IMR-90 (cell line): Measurements from ENCODE around the gene RPS3A. TPM values are rescaled to one million over a fixed set of nuclear protein-coding genes. Genes with fewer than 3 reads are reported as not detected.

Source experiments
- ATAC-seq: fragments of 200-7000 bp; cut with Tn5 transposase; 2 replicates; pipeline ENCODE4 v1.9.1; 2020; ENCODE audit warnings: low read depth, mild to moderate bottlenecking, moderate library complexity
- BruUV-seq: library from RNA; stranded (reverse); fragments of 400-500 nt; replicated peaks from 2 replicates; lab custom pipeline; 2021; lab: Mats Ljungman, UMichigan
- CTCF ChIA-PET: fragments of 300-600 bp; formaldehyde crosslinking; extraction: SDS; loops from one replicate; lab custom pipeline; 2021; ENCODE audit warnings: antibody characterized with exemption; lab: Yijun Ruan, JAX
- POLR2A ChIA-PET: fragments of 300-600 bp; sonication (Branson Sonifier 250); formaldehyde crosslinking; loops from one replicate; lab custom pipeline; 2022; ENCODE audit warnings: antibody characterized with exemption; ENCODE audit not compliant: unreplicated experiment; lab: Charles Lee
- DNase-seq: peaks from one replicate; pipeline ENCODE4 v3.0.0; 2013
- H2AFZ ChIP-seq: replicated peaks from 2 replicates; pipeline ENCODE3; 2013; ENCODE audit warnings: low read length, mild to moderate bottlenecking; ENCODE audit not compliant: poor library complexity
- H2AK5ac ChIP-seq: 2 replicates; pipeline ENCODE4 v1.6.1; 2013; ENCODE audit warnings: low read depth, low read length, inconsistent platforms
- H2AK9ac ChIP-seq: replicated peaks from 2 replicates; pipeline ENCODE3; 2013; ENCODE audit warnings: mild to moderate bottlenecking, low read depth, low read length, moderate library complexity; ENCODE audit not compliant: poor library complexity
- H2BK120ac ChIP-seq: 2 replicates; pipeline ENCODE4 v1.6.1; 2013; ENCODE audit warnings: low read depth, low read length, inconsistent platforms
- H2BK15ac ChIP-seq: 3 replicates; pipeline ENCODE4 v1.6.1; 2013; ENCODE audit warnings: low read depth, low read length, inconsistent platforms
- H2BK20ac ChIP-seq: 2 replicates; pipeline ENCODE4 v1.6.1; 2013; ENCODE audit warnings: low read depth, mild to moderate bottlenecking, inconsistent platforms, low read length, moderate library complexity
- H2BK5ac ChIP-seq: 2 replicates; pipeline ENCODE4 v1.6.1; 2013; ENCODE audit warnings: mild to moderate bottlenecking, low read depth, low read length, inconsistent platforms; ENCODE audit not compliant: poor library complexity, severe bottlenecking
- H3K14ac ChIP-seq: replicated peaks from 2 replicates; pipeline ENCODE4 v1.6.1; 2013; ENCODE audit warnings: low read depth, low read length, inconsistent platforms
- H3K18ac ChIP-seq: 2 replicates; pipeline ENCODE4 v1.6.1; 2013; ENCODE audit warnings: low read depth, low read length, control low read depth
- H3K23ac ChIP-seq: 2 replicates; pipeline ENCODE4 v1.6.1; 2013; ENCODE audit warnings: low read depth, low read length, inconsistent platforms
- H3K27ac ChIP-seq: 2 replicates; pipeline ENCODE4 v1.5.1; 2013; ENCODE audit warnings: mild to moderate bottlenecking, control low read depth, low read length; ENCODE audit not compliant: insufficient read depth
- H3K27me3 ChIP-seq: 2 replicates; pipeline ENCODE4 v1.6.1; 2013; ENCODE audit warnings: low read length; ENCODE audit not compliant: control insufficient read depth, insufficient read depth
- H3K36me3 ChIP-seq: 2 replicates; pipeline ENCODE4 v1.6.1; 2013; ENCODE audit warnings: low read length, mixed read lengths; ENCODE audit not compliant: control insufficient read depth, insufficient read depth
- H3K4ac ChIP-seq: 2 replicates; pipeline ENCODE4 v1.6.1; 2013; ENCODE audit warnings: low read depth, low read length, inconsistent platforms
- H3K4me1 ChIP-seq: 2 replicates; pipeline ENCODE4 v1.6.1; 2013; ENCODE audit warnings: low read length, mixed read lengths; ENCODE audit not compliant: control insufficient read depth, insufficient read depth
- H3K4me2 ChIP-seq: 2 replicates; pipeline ENCODE4 v1.6.1; 2013; ENCODE audit warnings: low read depth, mild to moderate bottlenecking, control low read depth, low read length, moderate library complexity
- H3K4me3 ChIP-seq: 2 replicates; pipeline ENCODE4 v1.5.1; 2013; ENCODE audit warnings: low read depth, mild to moderate bottlenecking, control low read depth, low read length, moderate library complexity; ENCODE audit not compliant: insufficient read depth
- H3K56ac ChIP-seq: 2 replicates; pipeline ENCODE4 v1.6.1; 2013; ENCODE audit warnings: low read length, inconsistent platforms; ENCODE audit not compliant: insufficient read depth; ENCODE audit errors: extremely low read depth
- H3K79me1 ChIP-seq, 2 experiments: 2 replicates each; pipeline ENCODE4 v1.6.1; 2013; ENCODE audit warnings: low read length in 2 of 2, inconsistent platforms in 1 of 2, low read depth in 1 of 2
- H3K9ac ChIP-seq: 2 replicates; pipeline ENCODE4 v1.6.1; 2013; ENCODE audit warnings: low read depth, low read length, control low read depth
- H3K9me1 ChIP-seq: 2 replicates; pipeline ENCODE4 v1.6.1; 2013; ENCODE audit warnings: low read length, inconsistent platforms; ENCODE audit not compliant: insufficient read depth
- H3K9me3 ChIP-seq: 2 replicates; pipeline ENCODE4 v1.6.1; 2013; ENCODE audit warnings: low read length; ENCODE audit not compliant: control insufficient read depth, insufficient read depth
- H4K20me1 ChIP-seq: 2 replicates; pipeline ENCODE4 v1.6.1; 2013; ENCODE audit warnings: low read length, inconsistent platforms; ENCODE audit not compliant: insufficient read depth
- H4K5ac ChIP-seq: 2 replicates; pipeline ENCODE4 v1.6.1; 2013; ENCODE audit warnings: mild to moderate bottlenecking, low read depth, low read length, control low read depth
- H4K8ac ChIP-seq, 2 experiments: 2 replicates each; pipeline ENCODE4 v1.6.1; 2013; ENCODE audit warnings: low read depth in 2 of 2, low read length in 2 of 2, control low read depth in 1 of 2, inconsistent platforms in 1 of 2
- H4K91ac ChIP-seq: 2 replicates; pipeline ENCODE4 v1.6.1; 2013; ENCODE audit warnings: low read depth, low read length, inconsistent platforms; ENCODE audit not compliant: insufficient read depth
- BHLHE40 ChIP-seq: fragments of 150-350 bp; IDR thresholded peaks from 2 replicates; pipeline ENCODE4 v1.6.1; 2016; ENCODE audit warnings: mild to moderate bottlenecking, low read depth, low read length
- CEBPB ChIP-seq: IDR thresholded peaks from 2 replicates; pipeline ENCODE4 v1.6.1; 2012; ENCODE audit warnings: low read depth, low read length, improper control_type of control experiment
- CHD1 ChIP-seq: IDR thresholded peaks from 2 replicates; pipeline ENCODE4 v1.6.1; 2012; ENCODE audit warnings: low read depth, low read length, improper control_type of control experiment
- MAFK ChIP-seq: IDR thresholded peaks from 2 replicates; pipeline ENCODE4 v1.6.1; 2012; ENCODE audit warnings: low read depth, low read length, improper control_type of control experiment
- NFE2L2 ChIP-seq: fragments of 150-350 bp; IDR thresholded peaks from 2 replicates; pipeline ENCODE4 v1.6.1; 2016; ENCODE audit warnings: low read depth, mild to moderate bottlenecking, low read length
- WGBS, 2 experiments: methylation state at CpG; one replicate each; pipeline versions ENCODE4 v1.1.5 to v1.1.7; 2013; ENCODE audit warnings: missing lambda C conversion rate in 2 of 2; ENCODE audit not compliant: insufficient read length in 1 of 2; ENCODE audit errors: extremely low coverage in 2 of 2; 5-methylcytosine and 5-hydroxymethylcytosine counted together
- dilution Hi-C: fragments of 300-500 bp; cut with HindIII; formaldehyde crosslinking; loops from one replicate; pipeline ENCODE4 v1.14.3; 2018; ENCODE audit warnings: low sequenced_read_pairs; ENCODE audit not compliant: unreplicated experiment
- in situ Hi-C: fragments of 300-500 bp; cut with MboI; formaldehyde crosslinking; loops from 3 replicates; pipeline ENCODE4 v1.14.3; 2019; ENCODE audit warnings: low sequenced_read_pairs, inconsistent platforms, mixed read lengths
- intact Hi-C: fragments of 100-400 bp; cut with micrococcal nuclease; formaldehyde crosslinking; loops from 2 replicates; pipeline ENCODE4 v1.10.0; 2022
- polyA plus RNA-seq, 3 experiments: library from polyadenylated mRNA; depleted of rRNA; stranded (reverse); fragments of >200 nt; gene quantifications; 2 replicates each; pipeline ENCODE4 v1.2.3, GENCODE V29; 2012; ENCODE audit warnings: low replicate concordance in 1 of 3
- total RNA-seq: library from RNA; depleted of rRNA; stranded (reverse); fragments of >200 nt; gene quantifications from 2 replicates; pipeline ENCODE4 v1.2.3, GENCODE V29; 2012
- TF ChIP-seq, protein P1 (sequence below): fragments of 150-350 bp; IDR thresholded peaks from 2 replicates; pipeline ENCODE4 v1.6.1; 2017; ENCODE audit warnings: mild to moderate bottlenecking, antibody characterized with exemption, low read length, low read depth

The RPS3A gene
- total and polyA plus RNA-seq, 2 of the 4 experiments (the other 2 are of a cell fraction), result 1,618 to 1,729 TPM

DNA sequence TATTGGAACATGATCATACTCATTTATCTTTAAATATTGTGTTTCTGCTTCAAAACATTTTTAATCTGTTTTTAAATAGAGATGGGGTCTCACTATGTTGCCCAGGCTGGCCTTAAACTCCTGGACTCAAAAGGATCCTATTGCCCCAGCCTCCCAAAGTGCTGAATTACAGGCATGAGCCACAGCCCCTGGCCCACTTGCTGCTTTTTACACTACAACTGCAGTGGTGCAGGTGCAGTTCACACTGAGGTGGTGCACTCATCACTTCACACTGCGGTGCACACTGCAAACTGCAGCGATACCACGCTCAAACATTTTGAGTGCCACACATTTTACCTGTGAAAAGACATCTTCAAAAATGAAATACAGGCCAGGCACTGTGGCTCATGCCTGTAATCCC, 10.8 kb downstream of the RPS3A start:
- Histone ChIP-seq H3K79me1 (no peaks in the 10 kb centered on the region; a peak in 1 of 4 replicates), H3K27me3 (no peaks in the 10 kb centered on the region), H3K18ac (no peak overlapping the region), H2AFZ (no peak overlapping the region), H3K4me2 (no peak overlapping the region), H3K4me3 (no peak overlapping the region), H4K8ac (no peak overlapping the region), H2BK20ac (no peak overlapping the region), H3K36me3 (peaks cover 17% of the 10 kb centered on the region), H2BK120ac (no peak overlapping the region), H3K4ac (no peak overlapping the region), H4K5ac (no peak overlapping the region), H2AK9ac (peak overlapping the region; percentile 62), H3K4me1 (peaks cover 6% of the 10 kb centered on the region), H3K9me1 (no peaks in the 10 kb centered on the region; the same call in 1 of the 2 replicates), H2BK15ac (no peak overlapping the region), H4K20me1 (peaks cover 7% of the 10 kb centered on the region; the same call in 1 of the 2 replicates), H3K56ac (no peak overlapping the region), H3K9me3 (no peaks in the 10 kb centered on the region), H2BK5ac (no peak overlapping the region), H2AK5ac (no peak overlapping the region), H4K91ac (no peak overlapping the region), H3K9ac (no peak overlapping the region), H3K27ac (no peak overlapping the region), H3K23ac (no peak overlapping the region), H3K14ac (no peak overlapping the region)
- POLR2A ChIA-PET, result no interaction called here
- no TSS peak for BruUV-seq
- intact Hi-C loops, result no loop called here
- dilution Hi-C loops, result no loop called here
- no peak for DNase-seq
- CTCF ChIA-PET, result no interaction called here
- no peak for TF ChIP-seq NFE2L2
- no peak for TF ChIP-seq CEBPB
- TF ChIP-seq CHD1, result no peak
- TF ChIP-seq, protein P1, sequence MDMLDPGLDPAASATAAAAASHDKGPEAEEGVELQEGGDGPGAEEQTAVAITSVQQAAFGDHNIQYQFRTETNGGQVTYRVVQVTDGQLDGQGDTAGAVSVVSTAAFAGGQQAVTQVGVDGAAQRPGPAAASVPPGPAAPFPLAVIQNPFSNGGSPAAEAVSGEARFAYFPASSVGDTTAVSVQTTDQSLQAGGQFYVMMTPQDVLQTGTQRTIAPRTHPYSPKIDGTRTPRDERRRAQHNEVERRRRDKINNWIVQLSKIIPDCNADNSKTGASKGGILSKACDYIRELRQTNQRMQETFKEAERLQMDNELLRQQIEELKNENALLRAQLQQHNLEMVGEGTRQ, result no peak
- TF ChIP-seq MAFK, result no peak
- TF ChIP-seq BHLHE40, result no peak
- ATAC-seq, result no peak
- in situ Hi-C loops, result loop anchor here (25.0 kb wide), 2 partner anchors 502 to 1277 kb away; no protein-coding TSS in a partner anchor
- WGBS, 2 experiments, result 100% methylated on average over 1 of the region's 3 CpGs; no CpG with 5 or more reads in 1 of the 2 experiments
